LNCaP clone FGC (cell line): Measurements from ENCODE around the gene MAGOH.
A peak's percentile ranks its signal among the peaks of the same experiment; 100 is the strongest.
"Not testable (repeated sequence)": the region's sequence is repeated elsewhere in the genome, so short reads cannot be mapped to it uniquely, and the experiment has no call there.

Source experiments
- DNase-seq: peaks from one replicate; pipeline ENCODE4 v3.0.0-alpha.2; 2011; ENCODE audit warnings: low read depth
- H3K4me3 ChIP-seq: 2 replicates; pipeline ENCODE4 v1.5.1; 2011; ENCODE audit warnings: mild to moderate bottlenecking, low read depth, low read length, control low read depth
- TF ChIP-seq, protein P1 (sequence below): IDR thresholded peaks from 2 replicates; pipeline ENCODE4 v1.5.1; 2012; ENCODE audit warnings: mild to moderate bottlenecking; ENCODE audit not compliant: control insufficient read depth, insufficient read depth; ENCODE audit errors: extremely low read depth

Gene MAGOH

DNA sequence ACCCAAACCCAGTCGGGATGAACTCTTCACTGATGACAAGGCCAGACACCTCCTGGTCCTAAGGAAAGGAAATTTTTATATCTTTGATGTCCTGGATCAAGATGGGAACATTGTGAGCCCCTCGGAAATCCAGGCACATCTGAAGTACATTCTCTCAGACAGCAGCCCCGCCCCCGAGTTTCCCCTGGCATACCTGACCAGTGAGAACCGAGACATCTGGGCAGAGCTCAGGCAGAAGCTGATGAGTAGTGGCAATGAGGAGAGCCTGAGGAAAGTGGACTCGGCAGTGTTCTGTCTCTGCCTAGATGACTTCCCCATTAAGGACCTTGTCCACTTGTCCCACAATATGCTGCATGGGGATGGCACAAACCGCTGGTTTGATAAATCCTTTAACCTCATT, 28.0 kb downstream of the MAGOH start:
- TF ChIP-seq, protein P1, sequence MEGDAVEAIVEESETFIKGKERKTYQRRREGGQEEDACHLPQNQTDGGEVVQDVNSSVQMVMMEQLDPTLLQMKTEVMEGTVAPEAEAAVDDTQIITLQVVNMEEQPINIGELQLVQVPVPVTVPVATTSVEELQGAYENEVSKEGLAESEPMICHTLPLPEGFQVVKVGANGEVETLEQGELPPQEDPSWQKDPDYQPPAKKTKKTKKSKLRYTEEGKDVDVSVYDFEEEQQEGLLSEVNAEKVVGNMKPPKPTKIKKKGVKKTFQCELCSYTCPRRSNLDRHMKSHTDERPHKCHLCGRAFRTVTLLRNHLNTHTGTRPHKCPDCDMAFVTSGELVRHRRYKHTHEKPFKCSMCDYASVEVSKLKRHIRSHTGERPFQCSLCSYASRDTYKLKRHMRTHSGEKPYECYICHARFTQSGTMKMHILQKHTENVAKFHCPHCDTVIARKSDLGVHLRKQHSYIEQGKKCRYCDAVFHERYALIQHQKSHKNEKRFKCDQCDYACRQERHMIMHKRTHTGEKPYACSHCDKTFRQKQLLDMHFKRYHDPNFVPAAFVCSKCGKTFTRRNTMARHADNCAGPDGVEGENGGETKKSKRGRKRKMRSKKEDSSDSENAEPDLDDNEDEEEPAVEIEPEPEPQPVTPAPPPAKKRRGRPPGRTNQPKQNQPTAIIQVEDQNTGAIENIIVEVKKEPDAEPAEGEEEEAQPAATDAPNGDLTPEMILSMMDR, result no peak
- no peak for DNase-seq
- no peak overlapping the region for H3K4me3 ChIP-seq

- H3K4me3 ChIP-seq, result no peak overlapping the region
- TF ChIP-seq, protein P1, result no peak
- no peak for DNase-seq
Measured at GRCh38 chr1:53207726-53208125, 30.6 kb downstream of the MAGOH start.

- DNase-seq, result no peak
- no peak overlapping the region for H3K4me3 ChIP-seq
- TF ChIP-seq, protein P1, result no peak
Measured at GRCh38 chr1:53206735-53207379, 31.5 kb downstream of the MAGOH start.

GRCh38 chr1:53206083-53206685, 32.1 kb downstream of the MAGOH start:
- not testable (repeated sequence) for DNase-seq, H3K4me3 ChIP-seq

DNA sequence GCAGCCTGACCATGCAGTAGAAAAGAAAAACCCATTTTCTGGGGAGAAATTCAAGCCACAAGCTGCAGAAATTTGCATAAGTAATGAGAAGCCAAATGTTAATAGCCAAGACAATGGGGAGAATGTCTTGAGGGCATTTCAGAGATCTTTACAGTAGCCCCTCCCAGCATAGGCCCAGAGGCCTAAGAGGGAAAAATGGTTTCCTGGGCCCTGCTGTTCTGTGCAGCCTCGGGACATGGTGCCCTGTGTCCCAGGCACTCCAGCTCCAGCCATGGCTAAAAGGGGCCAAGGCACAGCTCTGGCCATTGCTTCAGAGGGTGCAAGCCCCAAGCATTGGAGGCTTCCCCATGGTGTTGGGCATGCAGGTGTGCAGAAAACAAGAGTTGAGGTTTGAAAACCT, 32.8 kb downstream of the MAGOH start:
- not testable (repeated sequence) for DNase-seq, H3K4me3 ChIP-seq

GRCh38 chr1:53203466-53203865, 34.9 kb downstream of the MAGOH start:
- no peak overlapping the region for H3K4me3 ChIP-seq
- TF ChIP-seq, protein P1, result no peak
- DNase-seq, result no peak

- DNase-seq, result no peak
- peak overlapping the region; percentile 92 for H3K4me3 ChIP-seq
- TF ChIP-seq, protein P1, result no peak
Measured at GRCh38 chr1:53198241-53198651, 40.1 kb downstream of the MAGOH start.

DNA sequence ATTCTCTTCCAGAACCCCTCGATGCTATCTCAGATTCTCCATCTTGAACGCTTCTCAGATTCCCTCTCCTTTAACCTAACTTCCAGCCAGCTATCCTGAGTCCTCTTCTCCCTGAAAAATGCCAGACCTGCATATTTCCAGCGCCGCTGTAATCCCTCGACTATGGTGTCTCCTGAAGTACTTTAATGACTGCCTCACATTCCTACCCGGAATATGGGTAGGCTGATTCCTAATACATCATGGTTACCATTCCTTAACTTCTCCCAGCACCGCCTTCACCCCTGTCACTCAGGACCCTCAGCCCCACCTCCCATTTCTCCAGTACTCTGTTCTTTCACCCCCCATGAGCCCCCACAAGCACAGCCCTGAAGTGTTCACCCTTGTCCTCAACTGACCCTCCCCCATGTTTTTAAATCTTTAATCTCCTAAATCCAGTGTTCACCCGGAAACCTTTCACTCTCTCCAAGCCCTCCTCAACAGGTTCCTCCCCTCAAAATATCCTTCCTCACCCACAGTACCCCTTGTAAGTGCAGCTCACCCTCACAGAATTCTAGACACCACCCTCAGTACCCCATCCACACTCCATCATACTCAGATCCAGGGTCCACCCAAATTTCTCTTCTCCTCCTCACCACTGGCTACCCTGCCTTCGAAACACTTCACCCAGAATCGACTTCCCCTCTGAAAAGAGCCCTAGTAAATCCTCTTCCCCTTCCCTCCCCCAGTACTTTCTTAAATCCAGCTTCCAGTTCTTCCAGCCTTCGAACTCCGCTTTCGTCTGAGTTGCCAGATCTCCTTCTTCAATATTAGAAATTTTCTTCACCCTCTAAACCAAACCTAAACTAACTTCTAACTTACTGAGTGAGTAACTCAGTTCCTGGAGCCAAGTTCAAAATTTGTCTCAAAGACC, 40.8 kb downstream of the MAGOH start:
- no peak for DNase-seq
- TF ChIP-seq, protein P1, result no peak
- peak overlapping the region; percentile 92 for H3K4me3 ChIP-seq
